ENCODE results near the gene CHCHD3. TPM values are rescaled to one million over a fixed set of nuclear protein-coding genes. Genes with fewer than 3 reads are reported as not detected.

Gene CHCHD3
- total RNA-seq, 1 donor from 2014 or later, result 71.0 TPM

DNA sequence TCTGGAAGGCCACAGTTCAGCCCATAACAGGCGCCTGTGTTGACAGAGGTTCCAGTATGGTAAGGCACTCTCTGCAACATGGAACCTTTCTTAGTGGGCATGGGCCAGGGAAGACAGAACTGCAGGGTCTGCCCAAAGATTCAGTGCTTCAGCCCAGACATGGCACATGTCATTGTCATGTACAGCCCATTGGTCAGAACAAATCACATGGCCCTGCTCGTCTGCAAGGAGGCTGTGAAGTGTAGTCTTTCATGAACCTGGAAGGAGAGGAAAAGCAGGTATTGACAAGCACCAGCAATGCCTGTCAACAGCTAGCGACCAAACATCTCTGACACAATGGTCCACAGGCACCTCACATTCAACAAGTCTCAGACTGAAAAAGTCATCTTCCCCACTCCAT lies 30.4 kb upstream of the CHCHD3 start:
- no peak for DNase-seq (ENCODE audit: extremely low spot score, unreplicated experiment)
- TF ChIP-seq, protein P1, sequence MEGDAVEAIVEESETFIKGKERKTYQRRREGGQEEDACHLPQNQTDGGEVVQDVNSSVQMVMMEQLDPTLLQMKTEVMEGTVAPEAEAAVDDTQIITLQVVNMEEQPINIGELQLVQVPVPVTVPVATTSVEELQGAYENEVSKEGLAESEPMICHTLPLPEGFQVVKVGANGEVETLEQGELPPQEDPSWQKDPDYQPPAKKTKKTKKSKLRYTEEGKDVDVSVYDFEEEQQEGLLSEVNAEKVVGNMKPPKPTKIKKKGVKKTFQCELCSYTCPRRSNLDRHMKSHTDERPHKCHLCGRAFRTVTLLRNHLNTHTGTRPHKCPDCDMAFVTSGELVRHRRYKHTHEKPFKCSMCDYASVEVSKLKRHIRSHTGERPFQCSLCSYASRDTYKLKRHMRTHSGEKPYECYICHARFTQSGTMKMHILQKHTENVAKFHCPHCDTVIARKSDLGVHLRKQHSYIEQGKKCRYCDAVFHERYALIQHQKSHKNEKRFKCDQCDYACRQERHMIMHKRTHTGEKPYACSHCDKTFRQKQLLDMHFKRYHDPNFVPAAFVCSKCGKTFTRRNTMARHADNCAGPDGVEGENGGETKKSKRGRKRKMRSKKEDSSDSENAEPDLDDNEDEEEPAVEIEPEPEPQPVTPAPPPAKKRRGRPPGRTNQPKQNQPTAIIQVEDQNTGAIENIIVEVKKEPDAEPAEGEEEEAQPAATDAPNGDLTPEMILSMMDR (conservative IDR thresholded peaks at IDR 0.05), result no peak
- no peak overlapping the region for H3K4me3 Mint-ChIP-seq
- H3K36me3 Mint-ChIP-seq, result peaks cover 3% of the 10 kb centered on the region
- peaks cover 8% of the 10 kb centered on the region for H3K4me1 Mint-ChIP-seq (ENCODE audit: unreplicated experiment)
- peaks cover 7% of the 10 kb centered on the region for H3K9me3 Mint-ChIP-seq
- H3K27me3 Mint-ChIP-seq, result peaks cover 31% of the 10 kb centered on the region
- H3K27ac Mint-ChIP-seq, result no peak overlapping the region

DNA sequence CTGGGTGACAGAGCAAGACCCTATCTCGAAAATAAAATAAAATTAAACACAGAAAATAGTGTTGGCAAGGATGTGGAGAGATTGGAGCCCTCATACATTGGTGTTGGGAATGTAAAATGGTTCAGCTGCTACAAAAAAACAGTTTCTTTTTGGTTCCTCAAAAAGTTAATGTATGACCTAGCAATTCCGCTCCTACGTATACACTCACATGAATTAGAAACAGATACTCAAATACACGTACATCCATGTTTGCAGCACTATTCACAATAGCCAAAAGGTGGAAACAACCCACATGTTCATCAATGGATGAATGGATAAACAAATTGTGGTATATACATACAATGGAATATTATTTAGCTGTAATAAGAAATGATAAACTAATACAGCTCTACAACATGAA lies 28.4 kb upstream of the CHCHD3 start:
- H3K27me3 Mint-ChIP-seq, result peaks cover 22% of the 10 kb centered on the region
- DNase-seq (ENCODE audit: extremely low spot score, unreplicated experiment), result no peak
- TF ChIP-seq, protein P1 (conservative IDR thresholded peaks at IDR 0.05), result no peak

DNA sequence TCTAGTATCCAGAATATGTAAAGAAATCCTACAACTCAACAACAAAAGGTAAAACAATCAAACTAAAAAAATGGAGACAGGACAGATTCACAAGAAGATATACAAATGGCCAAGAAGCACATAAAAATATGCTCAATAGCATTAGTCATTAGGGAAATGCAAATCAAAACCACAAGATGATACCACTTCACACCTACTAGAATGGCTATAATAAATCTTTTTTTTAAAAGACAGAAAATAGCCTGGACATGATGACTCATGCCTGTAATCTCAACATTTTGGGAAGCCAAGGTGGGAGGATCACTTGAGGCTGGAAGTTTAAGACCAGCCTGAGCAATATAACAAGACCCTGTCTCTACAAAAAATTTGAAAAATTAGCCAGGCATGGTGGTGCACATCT lies 27.9 kb upstream of the CHCHD3 start:
- Mint-ChIP-seq H3K27ac (no peak overlapping the region), H3K36me3 (peaks cover 3% of the 10 kb centered on the region), H3K9me3 (peaks cover 7% of the 10 kb centered on the region), H3K4me1 (ENCODE audit: unreplicated experiment) (no peaks in the 10 kb centered on the region), H3K27me3 (peaks cover 20% of the 10 kb centered on the region), H3K4me3 (no peak overlapping the region)
- TF ChIP-seq, protein P1 (conservative IDR thresholded peaks at IDR 0.05), result no peak
- no peak for DNase-seq (ENCODE audit: extremely low spot score, unreplicated experiment)

More for the DNA sequence above, 28.4 kb upstream of the CHCHD3 start:
- Mint-ChIP-seq H3K36me3 (peaks cover 3% of the 10 kb centered on the region), H3K9me3 (peaks cover 7% of the 10 kb centered on the region), H3K4me1 (ENCODE audit: unreplicated experiment) (no peaks in the 10 kb centered on the region), H3K27ac (no peak overlapping the region), H3K4me3 (no peak overlapping the region)

DNA sequence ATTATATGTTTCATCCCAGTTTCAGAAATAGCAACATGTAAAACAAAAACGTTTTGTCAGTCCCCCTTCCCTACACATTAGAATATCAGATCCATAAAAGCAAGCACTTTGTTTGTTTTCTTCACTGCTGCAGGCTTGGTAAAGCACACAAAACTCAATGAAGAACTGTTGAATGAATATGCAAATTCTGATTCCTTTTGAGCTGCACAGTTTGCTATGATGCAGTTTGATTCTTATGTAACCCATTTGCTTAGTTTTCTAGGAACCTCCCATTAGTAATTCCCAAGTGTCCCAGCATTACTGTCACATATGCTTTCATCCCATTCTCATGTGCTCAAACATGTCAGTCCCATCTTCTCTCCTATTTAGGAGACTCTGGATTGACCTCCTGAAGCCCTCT lies 26.1 kb upstream of the CHCHD3 start:
- TF ChIP-seq, protein P1 (conservative IDR thresholded peaks at IDR 0.05), result no peak
- H3K4me3 Mint-ChIP-seq, result no peak overlapping the region
- no peaks in the 10 kb centered on the region for H3K4me1 Mint-ChIP-seq (ENCODE audit: unreplicated experiment)
- DNase-seq (ENCODE audit: extremely low spot score, unreplicated experiment), result no peak
- peaks cover 3% of the 10 kb centered on the region for H3K36me3 Mint-ChIP-seq
- H3K9me3 Mint-ChIP-seq, result peaks cover 7% of the 10 kb centered on the region
- no peak overlapping the region for H3K27ac Mint-ChIP-seq
- H3K27me3 Mint-ChIP-seq, result peaks cover 10% of the 10 kb centered on the region

DNA sequence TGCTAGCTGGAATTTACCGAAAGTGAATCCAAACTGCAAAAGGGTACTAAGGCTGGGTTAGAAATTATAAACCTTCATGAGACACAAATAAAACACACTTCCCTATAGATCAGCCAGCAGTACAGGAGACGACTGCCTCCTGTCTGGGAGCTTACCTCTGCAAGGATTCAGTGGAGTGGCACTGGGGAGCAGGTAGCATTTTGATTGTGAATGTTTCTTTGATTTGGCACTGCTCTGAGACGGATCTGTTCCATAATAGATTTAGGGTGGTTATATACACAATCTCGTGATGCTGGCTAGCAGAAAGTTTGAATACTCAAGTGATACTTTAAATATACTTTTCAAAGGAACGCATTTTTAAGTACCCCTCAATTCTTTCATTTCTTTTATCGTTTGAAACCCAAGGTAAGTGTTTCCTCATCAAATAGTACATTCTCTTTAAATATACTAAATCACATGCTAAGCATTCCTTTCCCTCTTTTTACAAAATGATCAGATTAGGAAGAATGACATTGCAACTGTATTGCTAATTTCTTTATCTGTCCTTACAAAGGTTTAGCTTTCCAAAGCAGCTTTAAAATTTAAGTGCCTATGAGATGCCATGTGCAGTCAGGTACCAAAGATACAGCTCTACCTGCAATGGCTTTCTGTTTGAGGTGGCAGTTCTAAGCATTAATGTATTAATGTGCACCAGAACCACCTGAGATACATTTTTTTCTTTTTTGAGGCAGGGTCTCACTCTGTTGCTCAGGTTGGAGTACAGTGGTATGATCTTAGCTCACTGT lies 20.6 kb upstream of the CHCHD3 start:
- H3K27ac Mint-ChIP-seq, result no peak overlapping the region
- peaks cover 25% of the 10 kb centered on the region for H3K27me3 Mint-ChIP-seq
- H3K9me3 Mint-ChIP-seq, result no peaks in the 10 kb centered on the region
- DNase-seq (ENCODE audit: extremely low spot score, unreplicated experiment), result no peak
- H3K4me1 Mint-ChIP-seq (ENCODE audit: unreplicated experiment), result no peaks in the 10 kb centered on the region
- TF ChIP-seq, protein P1 (conservative IDR thresholded peaks at IDR 0.05), result no peak
- no peaks in the 10 kb centered on the region for H3K36me3 Mint-ChIP-seq
- H3K4me3 Mint-ChIP-seq, result no peak overlapping the region
